Activated CD8-positive, alpha-beta T cell treated with anti-CD3 and anti-CD28 coated beads, Interleukin-2, amount 10 ng/mL, durations not matched to agents 7 days and 5 days (primary cell): ENCODE results near the gene SLC6A3. TPM values are rescaled to one million over a fixed set of nuclear protein-coding genes. Genes with fewer than 3 reads are reported as not detected.

Experiments used
- ATAC-seq: fragments of 150-1000 bp; cut with Tn5 transposase; one replicate; pipeline ENCODE4 v1.10.0; 2021; ENCODE audit warnings: moderate library complexity
- CTCF ChIA-PET: fragments of 350-600 bp; sonication (Branson Sonifier 250); formaldehyde crosslinking; loops from one replicate; lab custom pipeline; 2021; ENCODE audit warnings: antibody characterized with exemption; lab: Charles Lee
- POLR2A ChIA-PET: fragments of 350-600 bp; sonication (Branson Sonifier 250); formaldehyde crosslinking; loops from one replicate; lab custom pipeline; 2021; ENCODE audit warnings: antibody characterized with exemption; lab: Charles Lee
- DNase-seq: peaks from one replicate; pipeline ENCODE4 v3.0.0-alpha.2; 2020
- H3K27ac Mint-ChIP-seq: one replicate; pipeline ENCODE4 v1.8.0; 2021; ENCODE audit warnings: mild to moderate bottlenecking, mixed read lengths
- H3K27me3 Mint-ChIP-seq: one replicate; pipeline ENCODE4 v1.8.0; 2021; ENCODE audit warnings: low read depth, mixed read lengths
- H3K36me3 Mint-ChIP-seq: one replicate; pipeline ENCODE4 v1.8.0; 2021; ENCODE audit warnings: low read depth, mixed read lengths
- H3K4me1 Mint-ChIP-seq: one replicate; pipeline ENCODE4 v1.8.0; 2021; ENCODE audit warnings: low read depth, mixed read lengths
- H3K4me3 Mint-ChIP-seq: one replicate; pipeline ENCODE4 v1.8.0; 2021; ENCODE audit warnings: mild to moderate bottlenecking, mixed read lengths
- H3K9me3 Mint-ChIP-seq: one replicate; pipeline ENCODE4 v1.8.0; 2022; ENCODE audit warnings: mixed read lengths; ENCODE audit not compliant: insufficient read depth
- total RNA-seq, 2 experiments: library from RNA; stranded (reverse); gene quantifications; one replicate each; pipeline ENCODE4 v1.2.3, GENCODE V29; 2021

Gene SLC6A3
- total RNA-seq, 2 experiments from 2014 or later = not detected

GRCh38 chr5:1351156-1351555 is 94.1 kb downstream of the SLC6A3 start:
- H3K4me1 Mint-ChIP-seq = peaks cover 9% of the 10 kb centered on the region
- peaks cover 12% of the 10 kb centered on the region for H3K27me3 Mint-ChIP-seq
- H3K9me3 Mint-ChIP-seq = no peaks in the 10 kb centered on the region
- no peak for ATAC-seq
- no peaks in the 10 kb centered on the region for H3K36me3 Mint-ChIP-seq
- no peak for DNase-seq
- H3K27ac Mint-ChIP-seq = no peak overlapping the region
- CTCF ChIA-PET = interaction anchor here (1.7 kb wide), 1 partner anchor 28 kb away, joined by 5 read pairs; no protein-coding TSS in a partner anchor
- no peak overlapping the region for H3K4me3 Mint-ChIP-seq
- POLR2A ChIA-PET = interaction anchor here (0.6 kb wide), 1 partner anchor 449 kb away, joined by 3 read pairs; no protein-coding TSS in a partner anchor

- CTCF ChIA-PET = no interaction called here
- no peak for ATAC-seq
- DNase-seq = no peak
- peaks cover 15% of the 10 kb centered on the region for H3K4me1 Mint-ChIP-seq
- no peak overlapping the region for H3K4me3 Mint-ChIP-seq
- H3K9me3 Mint-ChIP-seq = no peaks in the 10 kb centered on the region
- peaks cover 12% of the 10 kb centered on the region for H3K27me3 Mint-ChIP-seq
- POLR2A ChIA-PET = no interaction called here
- no peak overlapping the region for H3K27ac Mint-ChIP-seq
- H3K36me3 Mint-ChIP-seq = peaks cover under 1% of the 10 kb centered on the region
Measured at GRCh38 chr5:1349246-1349645, 96.0 kb downstream of the SLC6A3 start.

GRCh38 chr5:1348986-1349245 is 96.3 kb downstream of the SLC6A3 start:
- Mint-ChIP-seq H3K27me3 (peaks cover 12% of the 10 kb centered on the region), H3K9me3 (no peaks in the 10 kb centered on the region), H3K4me3 (no peak overlapping the region), H3K36me3 (peaks cover 3% of the 10 kb centered on the region), H3K27ac (no peak overlapping the region), H3K4me1 (peaks cover 18% of the 10 kb centered on the region)
- ATAC-seq = no peak
- ChIA-PET POLR2A (no interaction called here), CTCF (interaction anchor here (0.7 kb wide), 1 partner anchor 31 kb away, joined by 3 read pairs; no protein-coding TSS in a partner anchor)
- DNase-seq = no peak

GRCh38 chr5:1347571-1347970 is 97.7 kb downstream of the SLC6A3 start:
- H3K27ac Mint-ChIP-seq = no peak overlapping the region
- H3K4me3 Mint-ChIP-seq = no peak overlapping the region

GRCh38 chr5:1346627-1347440 is 98.4 kb downstream of the SLC6A3 start:
- CTCF ChIA-PET = interaction anchor here (1.1 to 1.8 kb wide), 2 partner anchors 34 to 298 kb away, joined by 3 to 6 read pairs; no protein-coding TSS in a partner anchor
- Mint-ChIP-seq H3K36me3 (peaks cover 17% of the 10 kb centered on the region), H3K27ac (no peak overlapping the region), H3K27me3 (peaks cover 2% of the 10 kb centered on the region), H3K4me3 (peak overlapping the region; percentile 66), H3K9me3 (no peaks in the 10 kb centered on the region), H3K4me1 (peaks cover 27% of the 10 kb centered on the region)
- no peak for ATAC-seq
- POLR2A ChIA-PET = interaction anchor here (1.1 kb wide), 1 partner anchor 31 kb away, joined by 3 read pairs; no protein-coding TSS in a partner anchor
- no peak for DNase-seq

More at GRCh38 chr5:1347571-1347970, 97.7 kb downstream of the SLC6A3 start:
- H3K4me1 Mint-ChIP-seq = peaks cover 27% of the 10 kb centered on the region
- H3K36me3 Mint-ChIP-seq = peaks cover 9% of the 10 kb centered on the region
- ChIA-PET POLR2A (interaction anchor here (1.1 kb wide), 1 partner anchor 32 kb away, joined by 3 read pairs; no protein-coding TSS in a partner anchor), CTCF (interaction anchor here (1.8 kb wide), 1 partner anchor 33 kb away, joined by 6 read pairs; no protein-coding TSS in a partner anchor)
- H3K9me3 Mint-ChIP-seq = no peaks in the 10 kb centered on the region
- DNase-seq = no peak
- no peak for ATAC-seq
- H3K27me3 Mint-ChIP-seq = peaks cover 5% of the 10 kb centered on the region

GRCh38 chr5:1345876-1346626 is 99.2 kb downstream of the SLC6A3 start:
- POLR2A ChIA-PET = interaction anchor here (0.7 kb wide), 1 partner anchor 12 kb away, joined by 3 read pairs; no protein-coding TSS in a partner anchor
- Mint-ChIP-seq H3K27ac (peak overlapping the region; percentile 71), H3K4me1 (peaks cover 29% of the 10 kb centered on the region), H3K9me3 (no peaks in the 10 kb centered on the region), H3K27me3 (no peaks in the 10 kb centered on the region), H3K4me3 (peak overlapping the region; percentile 66), H3K36me3 (peaks cover 24% of the 10 kb centered on the region)
- no peak for ATAC-seq
- CTCF ChIA-PET = interaction anchor here (1.1 to 3.0 kb wide), 3 partner anchors 34 to 299 kb away, joined by 3 to 15 read pairs (median 6); no protein-coding TSS in a partner anchor
- no peak for DNase-seq

GRCh38 chr5:1344975-1345838 is 100.0 kb downstream of the SLC6A3 start, which contains the start of gene CLPTM1L:
CLPTM1L (minus strand) TSS chr5:1345099; CDS start chr5:1344841, 258 bp downstream.
- POLR2A ChIA-PET = interaction anchor here (0.6 to 1.7 kb wide), 7 partner anchors 12 to 144 kb away, joined by 3 to 5 read pairs (median 3); partner anchors contain the start of gene SLC6A19

GRCh38 chr5:1343931-1344901 is 101.0 kb downstream of the SLC6A3 start:
- Mint-ChIP-seq H3K4me3 (peak overlapping the region; percentile 82), H3K9me3 (no peaks in the 10 kb centered on the region), H3K27me3 (no peaks in the 10 kb centered on the region), H3K27ac (peak overlapping the region; percentile 84), H3K4me1 (peaks cover 29% of the 10 kb centered on the region), H3K36me3 (peaks cover 31% of the 10 kb centered on the region)
- CTCF ChIA-PET = interaction anchor here (3.0 kb wide), 1 partner anchor 36 kb away, joined by 15 read pairs; no protein-coding TSS in a partner anchor
- DNase-seq (no peak), ATAC-seq (peak; percentile 27)
- POLR2A ChIA-PET = interaction anchor here (0.7 to 1.7 kb wide), 6 partner anchors 29 to 143 kb away, joined by 3 to 5 read pairs (median 3); partner anchors contain the start of gene SLC6A19

More at GRCh38 chr5:1344975-1345838, 100.0 kb downstream of the SLC6A3 start, which contains the start of gene CLPTM1L:
- no peaks in the 10 kb centered on the region for H3K9me3 Mint-ChIP-seq
- DNase-seq (peak; percentile 90), ATAC-seq (peak; percentile 93)
- H3K27me3 Mint-ChIP-seq = no peaks in the 10 kb centered on the region
- CTCF ChIA-PET = interaction anchor here (3.0 kb wide), 1 partner anchor 35 kb away, joined by 15 read pairs; no protein-coding TSS in a partner anchor
- H3K27ac Mint-ChIP-seq = peak within 1 kb of the TSS; percentile 84
- H3K4me3 Mint-ChIP-seq = peak within 1 kb of the TSS; percentile 82
- peaks cover 29% of the 10 kb centered on the region for H3K4me1 Mint-ChIP-seq
- peaks cover 28% of the 10 kb centered on the region for H3K36me3 Mint-ChIP-seq

- H3K27me3 Mint-ChIP-seq = no peaks in the 10 kb centered on the region
- no peaks in the 10 kb centered on the region for H3K9me3 Mint-ChIP-seq
- ChIA-PET CTCF (interaction anchor here (1.7 to 3.0 kb wide), 2 partner anchors 37 to 302 kb away, joined by 4 to 15 read pairs; no protein-coding TSS in a partner anchor), POLR2A (interaction anchor here (1.1 kb wide), 1 partner anchor 31 kb away, joined by 3 read pairs; no protein-coding TSS in a partner anchor)
- peaks cover 29% of the 10 kb centered on the region for H3K4me1 Mint-ChIP-seq
- H3K36me3 Mint-ChIP-seq = peaks cover 33% of the 10 kb centered on the region
- ATAC-seq (no peak), DNase-seq (no peak)
- peak overlapping the region; percentile 82 for H3K4me3 Mint-ChIP-seq
- H3K27ac Mint-ChIP-seq = peak overlapping the region; percentile 54
Measured at GRCh38 chr5:1343315-1343751, 101.9 kb downstream of the SLC6A3 start.
